ENCODE measurements around the gene GKN1.

The GKN1 gene

DNA sequence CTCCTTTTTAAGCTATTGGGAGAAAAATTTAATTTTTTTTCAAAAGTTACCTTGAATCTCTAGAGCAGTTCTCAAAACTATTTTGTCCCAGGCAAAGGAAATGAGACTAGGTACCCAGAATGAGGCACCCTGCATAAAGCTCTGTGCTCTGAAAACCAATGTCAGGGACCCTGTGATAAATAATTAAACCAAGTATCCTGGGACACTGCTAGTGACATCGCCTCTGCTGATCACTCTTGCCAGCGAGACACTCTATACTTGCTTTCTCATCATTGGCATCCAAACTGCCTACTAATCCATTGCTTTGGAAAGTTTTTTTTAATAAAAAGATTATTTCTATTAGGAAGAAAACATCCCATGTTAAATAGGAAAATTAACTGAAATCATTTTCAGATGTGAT is 1.4 kb downstream of the GKN1 start:
- Histone ChIP-seq H3K4ac (ENCODE audit: low read depth, low read length) (no peak overlapping the region), H3K18ac (ENCODE audit: low read length) (no peak overlapping the region), H3K36me3 (ENCODE audit: control insufficient read depth, insufficient read depth, low read length) (no peaks in the 10 kb centered on the region), H3K9ac (ENCODE audit: low read length) (no peak overlapping the region), H3K79me1 (ENCODE audit: low read length) (no peaks in the 10 kb centered on the region), H2AK5ac (ENCODE audit: low read length) (no peak overlapping the region), H3K27ac (ENCODE audit: low read depth, low read length) (no peak overlapping the region), H3K4me1 (ENCODE audit: control insufficient read depth, low read depth, low read length) (no peaks in the 10 kb centered on the region), H3K56ac (ENCODE audit: low read length) (no peak overlapping the region), H3K4me3 (ENCODE audit: low read length) (no peak overlapping the region), H4K5ac (ENCODE audit: low read length) (no peak overlapping the region), H3K27me3 (ENCODE audit: insufficient read depth, low read length, poor library complexity) (no peaks in the 10 kb centered on the region), H2BK5ac (ENCODE audit: low read length) (no peak overlapping the region), H3K23ac (ENCODE audit: low read length) (no peak overlapping the region), H2BK120ac (ENCODE audit: low read depth, low read length) (no peak overlapping the region), H3K79me2 (ENCODE audit: control insufficient read depth, insufficient read depth, low read length) (no peaks in the 10 kb centered on the region), H2BK15ac (replicated peaks; ENCODE audit: low read depth) (no peak overlapping the region), H4K8ac (ENCODE audit: low read depth, low read length) (no peak overlapping the region), H3K4me2 (ENCODE audit: low read length) (no peak overlapping the region)
- DNase-seq = no peak
- WGBS (ENCODE audit: extremely low coverage, insufficient coverage, low lambda C conversion rate) = no CpG with 5 or more reads among the region's 2 CpGs

- Histone ChIP-seq H3K23ac (ENCODE audit: low read length) (no peak overlapping the region), H3K36me3 (ENCODE audit: control insufficient read depth, insufficient read depth, low read length) (no peaks in the 10 kb centered on the region), H2AK5ac (ENCODE audit: low read length) (no peak overlapping the region), H2BK5ac (ENCODE audit: low read length) (no peak overlapping the region), H3K27ac (ENCODE audit: low read depth, low read length) (no peak overlapping the region), H3K4me1 (ENCODE audit: control insufficient read depth, low read depth, low read length) (no peaks in the 10 kb centered on the region), H3K27me3 (ENCODE audit: insufficient read depth, low read length, poor library complexity) (no peaks in the 10 kb centered on the region), H3K4ac (ENCODE audit: low read depth, low read length) (no peak overlapping the region), H3K4me3 (ENCODE audit: low read length) (no peak overlapping the region), H3K4me2 (ENCODE audit: low read length) (no peak overlapping the region), H3K9ac (ENCODE audit: low read length) (no peak overlapping the region), H3K56ac (ENCODE audit: low read length) (no peak overlapping the region), H3K79me1 (ENCODE audit: low read length) (no peaks in the 10 kb centered on the region), H4K8ac (ENCODE audit: low read depth, low read length) (no peak overlapping the region), H4K5ac (ENCODE audit: low read length) (no peak overlapping the region), H3K18ac (ENCODE audit: low read length) (no peak overlapping the region), H2BK120ac (ENCODE audit: low read depth, low read length) (no peak overlapping the region), H2BK15ac (replicated peaks; ENCODE audit: low read depth) (no peak overlapping the region), H3K79me2 (ENCODE audit: control insufficient read depth, insufficient read depth, low read length) (no peaks in the 10 kb centered on the region)
- no CpG with 5 or more reads among the region's 4 CpGs for WGBS (ENCODE audit: extremely low coverage, insufficient coverage, low lambda C conversion rate)
- DNase-seq = no peak
These were observed 3.0 kb downstream of the GKN1 start for GRCh38 chr2:68977453-68977852.

DNA sequence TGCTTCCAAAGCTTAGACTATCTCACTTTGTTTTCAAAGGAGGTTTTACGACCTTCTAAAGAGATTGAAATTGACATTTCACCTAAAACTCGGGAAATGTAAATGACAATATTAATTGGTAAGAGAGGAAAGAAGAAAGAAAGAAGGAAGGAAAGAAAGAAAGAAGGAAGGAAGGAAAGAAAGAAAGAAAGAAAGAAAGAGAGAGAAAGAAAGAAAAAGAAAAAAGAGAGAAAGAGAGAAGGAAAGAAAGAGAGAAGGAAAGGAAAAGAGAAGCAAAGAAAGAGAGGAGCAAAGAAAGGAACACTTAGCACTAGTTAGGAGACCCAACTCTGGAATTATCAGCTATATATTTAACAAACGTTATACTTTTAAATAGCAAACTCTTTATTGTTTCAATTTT is 3.7 kb downstream of the GKN1 start:
- Histone ChIP-seq H3K79me1 (ENCODE audit: low read length) (no peaks in the 10 kb centered on the region), H3K36me3 (ENCODE audit: control insufficient read depth, insufficient read depth, low read length) (no peaks in the 10 kb centered on the region), H2BK5ac (ENCODE audit: low read length) (no peak overlapping the region), H3K4me1 (ENCODE audit: control insufficient read depth, low read depth, low read length) (no peaks in the 10 kb centered on the region), H3K4me2 (ENCODE audit: low read length) (no peak overlapping the region), H2AK5ac (ENCODE audit: low read length) (no peak overlapping the region), H2BK15ac (replicated peaks; ENCODE audit: low read depth) (no peak overlapping the region), H4K8ac (ENCODE audit: low read depth, low read length) (no peak overlapping the region), H3K27me3 (ENCODE audit: insufficient read depth, low read length, poor library complexity) (no peaks in the 10 kb centered on the region), H3K9ac (ENCODE audit: low read length) (no peak overlapping the region), H3K4me3 (ENCODE audit: low read length) (no peak overlapping the region), H3K18ac (ENCODE audit: low read length) (no peak overlapping the region), H4K5ac (ENCODE audit: low read length) (no peak overlapping the region), H3K23ac (ENCODE audit: low read length) (no peak overlapping the region), H3K79me2 (ENCODE audit: control insufficient read depth, insufficient read depth, low read length) (no peaks in the 10 kb centered on the region), H3K27ac (ENCODE audit: low read depth, low read length) (no peak overlapping the region), H3K56ac (ENCODE audit: low read length) (no peak overlapping the region), H3K4ac (ENCODE audit: low read depth, low read length) (no peak overlapping the region), H2BK120ac (ENCODE audit: low read depth, low read length) (no peak overlapping the region)
- WGBS (ENCODE audit: extremely low coverage, insufficient coverage, low lambda C conversion rate) = no CpG with 5 or more reads among the region's 3 CpGs
- no peak for DNase-seq

GRCh38 chr2:68980956-68981355 is 6.5 kb downstream of the GKN1 start:
- H3K18ac ChIP-seq (ENCODE audit: low read length) = no peak overlapping the region
- no peaks in the 10 kb centered on the region for H3K79me1 ChIP-seq (ENCODE audit: low read length)
- no CpG with 5 or more reads among the region's 1 CpG for WGBS (ENCODE audit: extremely low coverage, insufficient coverage, low lambda C conversion rate)
- no peak overlapping the region for H2AK5ac ChIP-seq (ENCODE audit: low read length)
- no peak overlapping the region for H3K9ac ChIP-seq (ENCODE audit: low read length)
- no peak overlapping the region for H2BK120ac ChIP-seq (ENCODE audit: low read depth, low read length)
- DNase-seq = no peak
- H4K5ac ChIP-seq (ENCODE audit: low read length) = no peak overlapping the region
- no peak overlapping the region for H3K23ac ChIP-seq (ENCODE audit: low read length)
- H3K27ac ChIP-seq (ENCODE audit: low read depth, low read length) = no peak overlapping the region
- no peak overlapping the region for H3K4ac ChIP-seq (ENCODE audit: low read depth, low read length)
- H3K27me3 ChIP-seq (ENCODE audit: insufficient read depth, low read length, poor library complexity) = no peaks in the 10 kb centered on the region
- H3K79me2 ChIP-seq (ENCODE audit: control insufficient read depth, insufficient read depth, low read length) = no peaks in the 10 kb centered on the region
- H3K56ac ChIP-seq (ENCODE audit: low read length) = no peak overlapping the region
- H3K4me3 ChIP-seq (ENCODE audit: low read length) = no peak overlapping the region
- H2BK5ac ChIP-seq (ENCODE audit: low read length) = no peak overlapping the region
- no peaks in the 10 kb centered on the region for H3K36me3 ChIP-seq (ENCODE audit: control insufficient read depth, insufficient read depth, low read length)
- H2BK15ac ChIP-seq (replicated peaks; ENCODE audit: low read depth) = no peak overlapping the region
- H3K4me2 ChIP-seq (ENCODE audit: low read length) = no peak overlapping the region
- no peaks in the 10 kb centered on the region for H3K4me1 ChIP-seq (ENCODE audit: control insufficient read depth, low read depth, low read length)
- no peak overlapping the region for H4K8ac ChIP-seq (ENCODE audit: low read depth, low read length)

DNA sequence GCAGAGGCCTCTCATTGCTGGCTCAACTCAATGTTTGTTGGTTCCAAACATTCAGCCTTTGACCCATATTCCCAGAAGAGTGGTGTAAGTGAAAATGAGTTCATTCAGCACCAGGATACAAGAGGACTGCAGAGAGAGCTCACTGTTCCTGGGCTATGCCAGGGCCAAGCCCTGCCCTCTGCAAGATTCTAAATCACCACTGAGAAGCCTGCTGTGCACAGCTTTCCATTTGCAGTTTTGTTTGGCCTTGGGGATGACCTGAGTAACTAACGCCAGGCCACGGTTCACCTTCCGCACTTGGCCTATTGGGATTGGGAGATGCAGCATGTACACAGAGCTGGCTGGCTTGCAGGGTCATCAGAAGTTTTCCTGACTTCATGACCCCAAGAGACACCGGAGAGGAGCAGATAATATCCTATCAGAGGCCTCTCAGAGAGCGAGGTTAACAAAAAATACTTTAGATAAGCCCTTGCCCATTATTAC is 12.6 kb downstream of the GKN1 start:
- H3K79me1 ChIP-seq (ENCODE audit: low read length) = no peaks in the 10 kb centered on the region
- no peaks in the 10 kb centered on the region for H3K36me3 ChIP-seq (ENCODE audit: control insufficient read depth, insufficient read depth, low read length)
- H2BK120ac ChIP-seq (ENCODE audit: low read depth, low read length) = no peak overlapping the region
- DNase-seq = no peak
- no peaks in the 10 kb centered on the region for H3K4me1 ChIP-seq (ENCODE audit: control insufficient read depth, low read depth, low read length)
- no peak overlapping the region for H3K9ac ChIP-seq (ENCODE audit: low read length)
- no CpG with 5 or more reads among the region's 5 CpGs for WGBS (ENCODE audit: extremely low coverage, insufficient coverage, low lambda C conversion rate)
- H3K79me2 ChIP-seq (ENCODE audit: control insufficient read depth, insufficient read depth, low read length) = no peaks in the 10 kb centered on the region
- H3K56ac ChIP-seq (ENCODE audit: low read length) = no peak overlapping the region
- no peak overlapping the region for H3K4me3 ChIP-seq (ENCODE audit: low read length)
- no peak overlapping the region for H4K5ac ChIP-seq (ENCODE audit: low read length)
- H4K8ac ChIP-seq (ENCODE audit: low read depth, low read length) = no peak overlapping the region
- H3K27ac ChIP-seq (ENCODE audit: low read depth, low read length) = no peak overlapping the region
- H3K18ac ChIP-seq (ENCODE audit: low read length) = no peak overlapping the region
- no peak overlapping the region for H2AK5ac ChIP-seq (ENCODE audit: low read length)
- H3K4ac ChIP-seq (ENCODE audit: low read depth, low read length) = no peak overlapping the region
- no peak overlapping the region for H2BK5ac ChIP-seq (ENCODE audit: low read length)
- no peak overlapping the region for H3K4me2 ChIP-seq (ENCODE audit: low read length)
- H3K27me3 ChIP-seq (ENCODE audit: insufficient read depth, low read length, poor library complexity) = no peaks in the 10 kb centered on the region
- H3K23ac ChIP-seq (ENCODE audit: low read length) = no peak overlapping the region
- no peak overlapping the region for H2BK15ac ChIP-seq (replicated peaks; ENCODE audit: low read depth)

DNA sequence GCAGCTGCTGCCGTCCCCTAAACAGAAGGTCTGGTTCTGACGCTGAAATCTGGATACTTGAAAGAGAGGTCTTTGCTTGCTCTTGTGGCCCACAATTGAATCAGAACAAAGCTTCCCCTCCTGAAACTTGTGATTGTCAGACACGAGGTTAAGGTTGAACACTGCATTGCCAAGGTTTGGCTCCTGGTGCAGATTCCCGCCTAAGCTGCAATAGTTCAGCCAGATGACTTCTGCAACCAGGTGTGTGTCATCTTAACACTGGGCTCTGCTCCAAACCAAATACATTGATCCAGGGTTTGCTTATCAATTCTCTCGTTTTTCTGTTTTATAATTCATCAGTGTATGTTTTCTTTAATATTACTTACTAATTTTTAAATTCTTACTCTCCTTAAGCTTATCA is 14.6 kb downstream of the GKN1 start:
- Histone ChIP-seq H4K5ac (ENCODE audit: low read length) (no peak overlapping the region), H3K4ac (ENCODE audit: low read depth, low read length) (no peak overlapping the region), H3K4me3 (ENCODE audit: low read length) (no peak overlapping the region), H3K36me3 (ENCODE audit: control insufficient read depth, insufficient read depth, low read length) (no peaks in the 10 kb centered on the region), H3K18ac (ENCODE audit: low read length) (no peak overlapping the region), H3K79me2 (ENCODE audit: control insufficient read depth, insufficient read depth, low read length) (no peaks in the 10 kb centered on the region), H3K4me1 (ENCODE audit: control insufficient read depth, low read depth, low read length) (no peaks in the 10 kb centered on the region), H3K56ac (ENCODE audit: low read length) (no peak overlapping the region), H3K79me1 (ENCODE audit: low read length) (no peaks in the 10 kb centered on the region), H2BK5ac (ENCODE audit: low read length) (no peak overlapping the region), H3K27ac (ENCODE audit: low read depth, low read length) (no peak overlapping the region), H3K9ac (ENCODE audit: low read length) (no peak overlapping the region), H2AK5ac (ENCODE audit: low read length) (no peak overlapping the region), H3K4me2 (ENCODE audit: low read length) (no peak overlapping the region), H3K27me3 (ENCODE audit: insufficient read depth, low read length, poor library complexity) (no peaks in the 10 kb centered on the region), H3K23ac (ENCODE audit: low read length) (no peak overlapping the region), H2BK120ac (ENCODE audit: low read depth, low read length) (no peak overlapping the region), H2BK15ac (replicated peaks; ENCODE audit: low read depth) (no peak overlapping the region), H4K8ac (ENCODE audit: low read depth, low read length) (no peak overlapping the region)
- no CpG with 5 or more reads among the region's 5 CpGs for WGBS (ENCODE audit: extremely low coverage, insufficient coverage, low lambda C conversion rate)
- no peak for DNase-seq

Data from mesendoderm (in vitro differentiated cells).